Fibroblast of the conjunctiva (primary cell): ENCODE results near the gene CACNA1C.

Experiments used
- DNase-seq: peaks from one replicate; pipeline ENCODE4 v3.0.0-alpha.2; 2010; ENCODE audit warnings: low read depth

CACNA1C gene

DNA sequence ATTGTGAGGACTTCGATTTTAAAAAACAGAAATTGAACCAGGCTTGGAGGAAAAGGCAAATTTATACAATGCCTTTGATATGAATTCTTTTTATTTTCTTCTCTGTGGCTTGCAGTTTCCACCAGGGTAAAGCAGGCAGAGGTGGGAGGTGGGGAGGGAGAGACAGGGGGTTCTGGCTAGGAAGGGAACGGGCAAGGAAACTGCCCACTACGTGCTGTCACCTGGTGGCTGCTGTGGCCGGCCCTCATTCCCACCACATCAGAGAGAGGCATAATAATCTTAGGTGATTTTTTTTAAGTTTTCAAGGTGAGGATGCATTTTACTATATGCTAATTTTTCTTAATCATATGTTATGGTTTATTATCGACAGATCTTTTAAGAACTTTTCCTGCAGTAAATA is 145.8 kb downstream of the CACNA1C start:
- DNase-seq = no peak

DNA sequence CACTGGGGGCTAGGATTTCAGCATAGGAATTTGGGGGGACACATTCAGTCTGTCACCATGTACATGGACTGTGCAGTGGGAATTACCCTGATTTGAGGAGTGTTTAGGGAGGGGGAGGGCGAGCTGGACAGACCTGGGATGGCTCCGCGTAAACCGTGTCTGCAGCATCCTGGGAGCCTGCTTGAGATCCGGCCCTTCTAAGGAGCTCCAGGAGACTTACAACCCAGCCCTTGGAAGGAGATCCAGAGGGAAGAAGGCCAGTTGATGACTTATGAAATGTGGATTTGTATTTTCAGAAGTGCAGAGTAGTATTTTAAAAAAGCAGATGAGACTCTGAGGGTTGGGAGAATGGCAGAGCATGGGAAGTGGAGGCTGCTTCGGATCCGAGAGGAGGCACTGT is 153.2 kb downstream of the CACNA1C start:
- DNase-seq = no peak

DNA sequence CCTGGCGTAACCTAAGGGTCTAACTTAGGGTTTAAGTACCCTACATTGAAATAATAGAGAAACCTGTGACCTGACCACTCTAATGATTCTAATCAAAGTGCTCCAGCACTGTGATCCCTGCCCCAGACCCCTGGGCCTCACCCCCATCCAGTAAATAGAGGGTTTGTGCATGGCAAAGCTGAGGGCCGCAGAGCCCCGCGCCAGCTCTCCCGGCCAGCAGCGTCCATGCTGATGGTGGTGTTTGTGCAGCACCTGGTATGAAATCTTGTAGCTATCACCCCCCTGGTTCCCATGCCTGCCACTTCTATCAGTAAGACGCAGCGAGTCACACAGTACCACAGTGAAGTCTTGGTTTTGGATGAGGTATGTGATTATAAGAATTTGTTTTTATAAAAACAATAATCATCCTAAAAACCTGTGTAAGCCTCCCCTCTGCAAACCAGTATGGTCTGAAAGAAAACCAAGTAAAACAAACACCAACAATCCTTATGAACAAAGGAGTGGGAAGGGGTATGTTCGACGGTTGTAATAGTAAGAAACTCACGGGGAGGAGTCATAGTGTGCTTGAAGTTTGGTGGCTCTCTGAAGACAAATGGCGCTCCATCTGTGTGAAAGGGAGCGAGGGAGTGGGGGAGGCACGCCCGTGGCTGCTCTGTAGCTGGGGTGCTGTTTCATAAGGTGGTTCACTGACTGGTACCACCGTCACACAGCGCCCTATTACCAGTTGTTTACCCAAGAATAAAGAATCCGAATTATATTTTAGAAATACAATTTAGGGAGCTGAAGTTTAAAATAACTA is 156.2 kb downstream of the CACNA1C start:
- no peak for DNase-seq

DNA sequence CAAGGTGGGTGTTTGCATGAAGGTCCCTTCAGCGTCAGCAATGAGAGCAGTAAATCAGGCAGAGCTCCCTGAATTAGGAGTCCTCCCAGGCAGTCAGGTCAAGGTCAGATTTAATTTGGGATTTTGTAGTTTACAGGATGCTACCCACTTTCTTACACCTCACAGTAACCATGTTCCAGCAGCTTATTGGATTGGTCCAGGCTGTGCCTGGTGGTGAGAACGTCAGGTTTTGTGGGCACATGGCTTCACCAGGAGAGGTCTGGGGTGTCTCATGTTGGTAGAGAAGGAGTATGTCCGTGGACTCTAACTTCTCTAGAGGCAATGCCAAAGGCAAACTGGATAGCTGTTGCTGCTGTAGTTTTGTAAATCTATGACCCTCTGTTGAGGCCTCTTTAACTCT is 158.3 kb downstream of the CACNA1C start:
- DNase-seq = no peak

DNA sequence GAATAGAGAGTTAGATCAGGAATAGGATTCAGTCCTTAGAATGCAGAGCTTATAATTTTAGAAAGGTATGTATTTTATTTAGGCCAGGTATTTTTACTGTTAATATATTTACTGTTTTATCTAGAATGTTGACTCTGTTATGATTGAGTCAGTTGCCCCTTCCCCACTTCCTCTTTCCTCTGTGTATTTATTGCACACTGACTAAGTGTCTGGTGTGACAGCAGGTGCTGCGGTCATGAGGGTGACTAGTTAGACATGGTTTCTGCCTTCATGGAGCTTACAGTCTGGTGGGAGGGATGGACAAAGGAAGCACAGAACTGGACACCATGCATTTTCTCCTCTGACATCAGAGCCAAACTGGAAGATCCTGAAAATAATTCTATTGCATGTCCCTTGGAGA is 159.8 kb downstream of the CACNA1C start:
- no peak for DNase-seq

DNA sequence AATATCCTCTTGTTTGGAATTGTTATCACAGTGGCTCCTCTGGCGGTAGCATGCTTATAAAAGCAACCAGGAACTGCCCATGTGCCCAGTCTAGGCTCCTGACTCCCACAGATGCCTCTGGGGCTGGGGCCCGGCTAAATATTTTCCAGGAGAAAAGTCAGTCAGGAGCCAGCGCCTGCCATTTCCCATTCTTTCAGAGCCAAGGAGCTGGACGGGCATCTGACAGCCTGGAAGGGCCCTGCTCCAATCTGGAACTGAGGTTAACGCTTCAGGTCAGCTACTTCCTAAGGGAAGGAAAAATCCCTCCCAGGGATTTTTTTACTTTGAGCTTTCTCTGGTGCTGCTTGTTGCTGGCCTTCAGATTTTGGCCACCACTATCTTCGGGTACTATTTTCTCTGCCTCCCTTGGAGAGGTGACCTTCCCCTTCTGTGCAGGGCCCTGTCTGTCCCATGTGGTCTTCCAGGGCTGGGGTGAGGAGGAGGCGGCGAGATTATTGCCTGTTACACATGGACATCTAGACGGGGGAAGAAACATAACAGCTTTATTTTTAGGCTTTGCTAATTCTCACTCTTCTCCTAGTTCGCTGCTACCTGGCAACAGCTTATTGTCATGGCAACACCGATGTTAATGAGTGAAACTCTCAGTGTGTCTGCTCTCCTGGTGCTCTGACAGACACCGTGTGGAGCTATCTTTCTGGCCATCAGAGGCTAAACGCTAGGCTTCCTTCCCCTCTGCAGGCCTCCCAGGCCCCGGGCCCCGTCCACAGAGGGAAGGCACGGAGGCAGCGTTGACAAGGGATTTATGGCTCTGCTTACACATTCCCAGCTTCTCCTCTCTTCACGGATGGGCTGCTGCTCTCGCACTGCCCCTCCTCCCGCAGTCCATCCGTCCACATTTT is 160.4 kb downstream of the CACNA1C start:
- no peak for DNase-seq

DNA sequence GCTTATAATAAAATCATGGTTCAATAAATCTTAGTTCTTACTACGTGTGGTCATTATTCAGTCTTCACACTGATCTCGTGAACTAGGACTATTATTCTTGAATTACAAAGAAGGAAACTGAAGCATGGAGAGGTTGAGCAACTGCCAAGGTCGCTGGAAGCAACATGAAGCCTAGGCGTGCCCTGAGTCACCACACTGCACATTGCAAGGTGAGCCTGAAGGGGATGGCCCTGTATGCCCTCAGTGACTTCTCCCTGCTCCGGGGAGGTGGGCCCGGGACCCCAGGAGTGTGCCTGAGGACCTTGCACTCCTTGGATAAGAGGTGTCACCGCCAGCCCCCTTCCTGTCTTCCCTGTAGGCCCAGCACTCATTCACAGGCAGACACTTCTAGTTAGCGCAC is 161.6 kb downstream of the CACNA1C start:
- DNase-seq = no peak

DNA sequence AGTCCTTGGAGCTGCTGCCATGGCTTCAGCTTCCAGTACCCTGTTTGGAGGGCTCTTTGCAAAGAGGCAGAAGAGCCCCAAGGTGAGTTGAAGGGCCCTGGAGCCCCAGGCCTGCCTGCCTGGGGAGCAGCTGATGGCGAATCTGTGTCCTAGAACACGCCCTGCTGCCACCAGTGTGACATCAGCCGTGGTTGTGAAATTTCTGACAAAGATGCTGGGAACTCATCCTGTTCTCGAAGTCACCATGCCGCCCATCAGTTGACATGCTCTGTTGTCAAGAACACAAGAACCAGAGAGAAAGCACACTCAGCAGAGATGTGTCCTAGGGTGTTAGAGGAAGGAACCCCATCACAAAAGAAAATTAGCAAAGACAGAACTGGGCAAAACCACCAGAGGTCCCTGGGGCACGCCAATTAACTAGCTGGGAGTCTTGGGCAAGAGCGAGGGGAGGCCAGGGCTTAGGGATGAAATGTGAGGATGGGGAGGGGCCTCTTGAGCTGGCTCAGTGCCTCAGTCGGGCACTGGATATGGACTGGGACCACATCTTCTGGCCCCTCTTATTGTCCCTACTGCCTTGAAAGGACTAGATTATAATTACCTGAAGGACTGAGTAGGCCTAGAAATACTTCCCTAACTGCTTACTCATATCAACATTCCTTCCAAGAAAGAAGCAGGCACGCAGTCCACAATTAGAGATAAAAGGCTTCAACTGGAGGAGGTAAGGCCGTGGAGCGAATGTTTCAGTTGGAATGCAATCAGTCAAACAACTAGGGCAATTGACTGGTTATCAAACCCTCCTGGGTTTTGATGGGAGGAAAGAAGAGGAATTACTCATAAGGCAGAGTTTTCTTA is 163.1 kb downstream of the CACNA1C start:
- no peak for DNase-seq

DNA sequence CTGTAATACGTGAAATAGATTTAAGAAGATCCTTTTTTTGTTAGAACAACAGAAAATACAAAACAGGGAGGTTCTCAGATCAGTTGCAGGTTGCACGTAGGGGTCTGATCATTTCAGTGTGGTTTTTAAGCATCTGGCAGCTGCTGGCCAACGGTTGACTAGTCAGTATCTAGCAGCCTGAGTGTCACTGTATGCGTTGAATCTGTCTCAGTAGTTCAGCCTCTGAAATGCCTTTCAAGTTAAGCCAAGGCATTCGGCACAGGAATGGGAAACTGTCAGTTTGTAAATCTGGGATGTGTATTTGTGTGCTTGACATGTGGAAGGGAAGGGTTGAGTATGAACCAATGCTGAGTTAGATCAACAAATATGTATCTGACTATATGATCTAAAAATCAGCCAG is 165.9 kb downstream of the CACNA1C start:
- no peak for DNase-seq

DNA sequence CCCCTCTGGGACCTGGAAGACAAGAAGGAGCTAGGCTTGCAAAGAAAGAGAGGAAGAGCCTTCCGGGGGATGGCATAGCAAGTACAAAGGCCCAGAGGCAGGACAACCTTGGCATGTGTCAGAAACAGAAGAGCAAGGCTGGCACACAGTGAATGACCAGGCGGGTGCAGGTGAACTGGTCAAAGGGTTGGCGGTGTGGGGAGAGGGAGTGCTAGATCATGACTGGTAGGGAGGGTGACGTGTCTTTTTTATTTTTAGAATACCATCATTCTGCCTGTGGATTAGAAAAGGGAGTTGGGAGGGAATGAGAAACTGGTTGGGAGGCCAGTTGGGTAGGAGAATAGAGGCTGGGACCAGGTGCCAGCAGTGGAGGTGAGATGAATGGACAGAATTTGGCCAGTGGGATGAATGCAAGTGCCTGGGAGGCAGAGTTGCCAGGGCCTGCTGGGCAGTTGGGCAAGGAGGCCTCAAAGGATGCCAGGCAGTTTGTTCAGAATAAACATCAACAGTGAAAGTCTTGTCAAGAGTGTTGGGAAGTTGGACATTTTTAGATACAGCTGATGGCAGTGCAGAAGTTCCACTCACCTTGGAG is 168.3 kb downstream of the CACNA1C start:
- DNase-seq = no peak

DNA sequence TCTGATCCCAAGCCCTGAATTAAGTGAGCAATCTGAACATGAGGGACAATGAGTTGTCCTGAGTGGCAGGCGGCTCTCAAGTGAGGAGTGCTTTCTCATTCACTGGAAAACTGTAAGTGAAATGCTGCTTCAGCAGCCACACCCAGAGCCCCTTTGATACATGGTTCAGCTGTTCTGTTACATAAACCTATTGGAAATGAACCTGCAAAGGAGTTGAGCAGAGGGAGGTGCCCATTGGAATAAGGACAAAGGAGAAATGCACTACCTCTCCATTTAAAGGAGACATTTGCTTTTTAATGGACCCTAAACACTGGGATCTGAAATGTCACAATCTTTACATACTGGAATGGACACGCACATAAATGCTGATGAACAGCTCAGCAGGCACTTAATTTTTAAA is 169.9 kb downstream of the CACNA1C start:
- no peak for DNase-seq

DNA sequence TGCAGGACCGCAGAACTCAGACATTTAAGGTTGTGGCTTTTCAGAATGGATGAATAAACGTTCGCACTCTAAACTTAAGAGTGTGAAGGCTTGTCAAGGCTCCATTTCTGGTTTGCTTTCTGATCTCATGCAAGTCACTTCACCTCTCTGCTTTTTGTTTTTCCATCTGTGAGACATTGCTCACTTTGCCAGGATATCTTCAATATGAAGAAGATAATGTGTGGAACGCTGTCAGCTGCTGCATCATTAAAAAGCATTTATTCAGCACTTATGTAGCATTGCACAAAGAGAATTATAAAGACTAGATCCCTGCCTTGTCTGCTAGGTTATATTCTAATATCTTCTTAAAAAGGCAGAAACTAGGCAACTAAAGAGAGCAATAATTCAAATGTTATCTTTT is 172.2 kb downstream of the CACNA1C start:
- no peak for DNase-seq

DNA sequence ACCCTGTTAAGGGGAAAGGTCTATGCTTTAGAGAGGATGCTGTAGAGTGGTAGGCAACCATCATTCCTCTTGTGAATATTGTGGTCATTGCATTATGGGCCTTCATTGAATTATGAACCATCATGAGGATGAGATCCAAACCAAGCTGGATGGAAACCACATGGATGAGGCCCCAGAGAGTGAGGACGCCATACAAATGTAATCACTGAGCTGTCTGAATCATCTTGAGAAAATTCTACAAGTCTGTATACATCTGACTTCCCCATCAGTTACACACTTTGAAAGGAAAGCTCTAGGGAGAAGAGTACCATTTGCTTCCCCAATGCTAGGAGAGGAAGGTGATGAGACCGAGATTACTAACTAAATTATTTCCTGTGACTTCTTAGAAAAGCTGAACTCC is 172.9 kb downstream of the CACNA1C start:
- no peak for DNase-seq

DNA sequence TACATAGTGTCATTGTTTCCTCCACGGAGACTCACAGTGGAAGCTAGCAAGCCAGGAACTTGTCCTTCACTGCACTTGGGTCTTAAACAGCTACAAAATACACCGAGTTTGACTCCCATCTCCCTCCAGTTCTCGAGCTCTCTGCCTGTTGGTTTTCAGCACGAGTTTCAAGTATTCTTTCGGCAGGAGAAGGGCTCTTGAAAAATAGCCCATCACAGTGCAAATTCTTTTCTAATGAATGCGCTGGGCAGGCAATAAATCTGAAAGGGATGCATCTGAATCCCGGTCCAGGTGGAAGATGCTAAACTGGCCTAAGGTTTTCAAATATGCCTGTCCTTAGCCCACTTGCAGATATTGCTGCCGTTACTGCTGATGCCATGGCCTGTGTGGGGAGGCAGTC is 173.9 kb downstream of the CACNA1C start:
- no peak for DNase-seq

DNA sequence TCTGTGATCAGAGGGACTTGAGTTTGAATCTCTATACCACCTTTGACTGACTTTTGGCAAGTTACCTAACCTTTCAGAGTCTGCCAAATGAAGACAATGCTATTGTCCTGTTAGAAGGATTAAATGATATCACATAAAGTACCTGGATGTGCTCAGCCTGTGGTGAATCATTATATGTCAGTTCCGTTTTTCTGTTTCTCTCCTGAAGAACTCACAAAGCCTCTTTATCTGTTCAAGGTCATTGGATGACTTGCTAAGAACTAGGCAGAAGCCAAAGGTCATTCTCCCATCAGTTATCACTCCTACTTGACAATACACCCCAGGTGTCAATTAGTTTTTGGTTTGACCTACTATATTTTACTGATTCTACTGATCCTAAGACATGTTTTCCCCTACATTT is 174.6 kb downstream of the CACNA1C start:
- DNase-seq = no peak

DNA sequence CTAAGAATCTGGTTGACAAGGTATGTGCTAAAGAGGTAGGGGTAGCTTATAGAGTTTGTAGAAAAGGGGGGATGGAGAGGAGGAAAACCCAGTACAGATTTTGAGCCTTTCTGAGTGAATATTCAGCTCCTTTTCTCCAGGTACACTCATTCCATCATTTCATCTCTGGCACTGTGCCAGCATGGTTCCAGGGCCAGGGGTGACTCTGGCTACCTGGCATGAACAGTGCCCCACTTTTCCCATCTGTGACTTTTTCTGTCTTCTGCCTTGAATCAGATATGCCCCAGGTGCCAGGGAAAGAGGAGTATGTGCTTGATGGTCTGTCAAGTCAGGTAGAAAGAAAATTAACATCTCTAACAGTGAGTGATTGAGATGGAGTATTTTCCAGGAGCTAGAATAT is 175.7 kb downstream of the CACNA1C start:
- DNase-seq = no peak

DNA sequence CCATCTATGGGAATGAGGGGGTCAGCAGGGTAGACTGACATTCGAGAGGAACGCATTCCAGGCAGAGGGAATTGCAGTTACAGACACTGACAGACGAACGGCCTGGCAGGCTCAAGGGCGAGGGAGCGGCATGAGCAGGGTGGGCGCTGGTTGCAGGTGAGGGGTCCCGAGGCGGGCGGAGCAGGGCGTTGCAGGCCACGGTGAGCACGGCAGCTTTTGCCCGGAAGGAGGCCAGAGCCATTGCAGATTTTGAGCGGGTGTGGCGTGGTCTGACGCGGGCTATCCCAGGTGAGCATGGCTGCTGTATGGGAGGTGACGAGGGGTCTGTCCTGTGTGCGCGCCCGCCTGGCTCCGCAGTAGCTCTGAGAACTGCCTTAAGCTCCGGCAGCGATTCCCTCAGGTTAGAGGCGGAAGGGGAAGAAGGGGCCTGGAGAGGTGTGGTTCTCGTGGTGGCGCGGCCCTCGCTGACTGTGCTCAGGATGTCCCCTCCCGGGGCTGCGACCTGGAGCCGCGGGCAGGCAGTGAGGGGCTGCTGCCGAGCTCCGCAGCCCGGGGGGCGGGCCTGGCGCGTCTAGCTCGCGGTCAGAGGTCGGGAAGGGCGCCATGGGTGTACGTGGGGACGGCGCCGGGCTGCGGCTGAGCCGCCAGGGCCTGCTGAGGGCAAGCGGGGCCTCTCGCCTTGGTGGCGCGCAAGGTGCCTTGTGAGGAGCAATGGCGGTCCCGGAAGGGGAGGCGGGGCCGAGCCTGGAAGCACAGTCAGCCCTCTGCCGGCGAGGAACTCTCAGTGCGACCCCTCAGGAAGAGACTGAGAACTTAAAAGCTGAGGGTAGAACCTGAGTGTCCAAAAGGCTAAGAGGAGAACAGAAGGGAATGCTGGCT is 177.1 kb downstream of the CACNA1C start:
- DNase-seq = no peak

DNA sequence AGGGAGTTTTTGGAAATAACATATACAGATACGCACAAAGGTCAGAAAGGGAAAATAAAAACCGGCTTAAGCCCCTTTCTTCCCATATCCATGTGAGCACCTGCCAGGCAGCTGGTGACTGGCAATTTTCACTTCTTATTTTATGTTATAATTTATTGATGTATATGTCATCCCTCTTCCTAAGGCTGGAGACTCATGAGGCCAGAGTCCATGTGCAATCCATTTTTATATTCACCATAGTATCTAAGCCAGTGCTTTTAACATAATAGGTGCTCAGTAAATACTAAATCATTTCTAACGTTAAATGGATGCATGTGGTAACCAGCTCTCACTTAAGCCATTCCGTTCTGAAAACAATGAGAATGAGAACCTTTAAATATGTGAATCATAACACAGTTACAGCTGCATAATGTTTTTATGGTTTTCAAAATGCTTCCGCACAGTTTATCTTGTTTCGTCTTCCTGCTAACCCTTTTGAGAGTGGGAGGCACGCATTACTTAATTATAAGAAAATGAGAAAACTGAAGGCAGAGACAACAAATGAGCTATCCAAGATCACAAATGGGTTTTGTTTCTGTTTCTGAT is 178.3 kb downstream of the CACNA1C start:
- no peak for DNase-seq

DNA sequence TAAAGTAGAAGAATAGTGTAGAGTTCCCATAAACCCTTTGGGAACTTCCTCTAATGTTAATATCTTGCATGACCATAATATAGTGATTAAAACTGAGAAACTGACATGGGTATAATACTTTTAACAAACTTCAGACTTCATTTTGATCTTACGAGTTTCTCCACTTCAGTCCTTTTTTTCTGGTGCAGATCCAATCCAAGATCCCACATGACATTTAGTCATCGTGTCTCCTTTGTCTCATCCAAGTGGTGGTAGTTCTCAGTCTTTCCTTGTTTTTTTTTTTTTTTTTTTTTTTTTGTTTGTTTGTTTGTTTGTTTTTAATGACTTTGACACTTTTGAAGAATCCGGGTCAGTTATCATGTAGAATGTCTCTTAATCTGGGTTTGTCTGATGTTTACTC is 179.2 kb downstream of the CACNA1C start:
- no peak for DNase-seq

DNA sequence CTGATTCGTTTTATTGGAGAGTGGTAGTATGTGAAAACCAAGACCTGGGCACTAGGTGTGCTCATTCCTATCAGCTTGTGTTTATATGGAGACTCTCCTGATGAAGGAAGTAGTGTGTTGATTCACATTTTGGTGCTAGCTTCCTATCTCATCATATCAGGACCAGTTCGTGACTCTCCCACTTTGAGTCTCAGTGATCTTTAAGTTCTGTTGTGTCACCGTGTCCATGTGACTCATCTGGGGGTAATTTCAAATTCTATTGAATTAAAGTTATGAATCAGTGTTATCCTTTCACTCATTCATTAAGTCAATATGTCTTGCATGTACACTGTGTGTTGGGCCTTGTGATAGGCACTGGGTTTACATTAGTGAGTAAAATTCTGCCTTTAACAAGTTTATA is 180.2 kb downstream of the CACNA1C start:
- DNase-seq = no peak

DNA sequence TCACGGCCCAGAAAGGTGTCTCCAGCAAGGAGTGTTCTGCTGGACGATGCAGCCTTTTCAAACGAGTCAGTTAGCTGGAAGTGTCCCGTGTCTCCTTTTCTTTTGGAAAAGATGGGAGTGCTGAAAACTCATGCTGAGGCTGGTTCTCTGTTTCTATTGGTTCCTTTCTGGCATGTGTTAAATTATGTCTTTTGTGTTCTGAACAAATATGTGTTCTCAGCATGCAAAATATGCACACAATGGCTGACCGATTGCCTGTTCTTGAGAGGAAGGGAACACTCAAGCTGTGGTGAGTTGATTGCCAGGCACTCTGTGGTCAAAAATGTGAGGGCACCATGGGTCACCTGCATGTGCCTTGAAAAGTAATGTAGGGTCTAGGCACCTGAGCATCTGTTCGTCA is 181.3 kb downstream of the CACNA1C start:
- DNase-seq = no peak
